Natural killer cell (primary cell): Measurements from ENCODE around the gene TMEM245. TPM values are rescaled to one million over a fixed set of nuclear protein-coding genes. Genes with fewer than 3 reads are reported as not detected.

ENCODE experiments used
- ATAC-seq, 3 donors: fragments of 150-1000 bp in 2 of 3; fragments of 200-7000 bp in 1 of 3; cut with Tn5 transposase; 1 replicate in 1 of 3; 2 replicates in 2 of 3; pipeline ENCODE4 v1.10.0; 2021; ENCODE audit warnings: mild to moderate bottlenecking in 2 of 3, moderate library complexity in 2 of 3
- DNase-seq, 2 donors: peaks; one replicate each; pipeline versions ENCODE4 v3.0.0 to v3.0.0-alpha.2; 2013 to 2021; ENCODE audit warnings: mixed read lengths in 1 of 2
- H3K27ac ChIP-seq: one replicate; pipeline ENCODE4 v1.5.1; 2013; ENCODE audit warnings: mild to moderate bottlenecking, low read length
- H3K27me3 ChIP-seq: one replicate; pipeline ENCODE4 v1.6.1; 2013; ENCODE audit warnings: low read length; ENCODE audit not compliant: control insufficient read depth, insufficient read depth
- H3K36me3 ChIP-seq: one replicate; pipeline ENCODE4 v1.6.1; 2013; ENCODE audit warnings: low read length; ENCODE audit not compliant: control insufficient read depth, insufficient read depth
- H3K4me1 ChIP-seq: one replicate; pipeline ENCODE4 v1.6.1; 2013; ENCODE audit warnings: low read length; ENCODE audit not compliant: control insufficient read depth, insufficient read depth
- H3K4me3 ChIP-seq: one replicate; pipeline ENCODE4 v1.5.1; 2013; ENCODE audit warnings: low read length
- H3K9me3 ChIP-seq: one replicate; pipeline ENCODE4 v1.6.1; 2013; ENCODE audit warnings: low read length; ENCODE audit not compliant: control insufficient read depth, insufficient read depth
- H3K27ac Mint-ChIP-seq, 2 donors: one replicate each; pipeline ENCODE4 v1.8.0; 2022; ENCODE audit warnings: mild to moderate bottlenecking in 2 of 2, mixed read lengths in 2 of 2, moderate library complexity in 1 of 2
- H3K27me3 Mint-ChIP-seq, 2 donors: one replicate each; pipeline ENCODE4 v1.8.0; 2022; ENCODE audit warnings: low read depth in 2 of 2, mixed read lengths in 2 of 2
- H3K36me3 Mint-ChIP-seq: one replicate; pipeline ENCODE4 v1.8.0; 2022; ENCODE audit warnings: mixed read lengths
- H3K4me1 Mint-ChIP-seq, 2 donors: one replicate each; pipeline ENCODE4 v1.8.0; 2022; ENCODE audit warnings: mixed read lengths in 2 of 2
- H3K4me3 Mint-ChIP-seq: one replicate; pipeline ENCODE4 v1.8.0; 2022; ENCODE audit warnings: mild to moderate bottlenecking, moderate library complexity, mixed read lengths
- H3K9me3 Mint-ChIP-seq, 2 donors: one replicate each; pipeline ENCODE4 v1.8.0; 2022; ENCODE audit warnings: mixed read lengths in 2 of 2
- WGBS: methylation state at CpG from one replicate; pipeline ENCODE4 v1.1.7; 2013; ENCODE audit warnings: missing lambda C conversion rate; ENCODE audit not compliant: insufficient coverage; 5-methylcytosine and 5-hydroxymethylcytosine counted together
- intact Hi-C: fragments of 100-400 bp; cut with micrococcal nuclease; formaldehyde crosslinking; loops from one replicate; pipeline ENCODE4 v1.14.2; 2022
- total RNA-seq, 4 donors: library from RNA; stranded (reverse); fragments of 120-200 nt in 1 of 4; gene quantifications; one replicate each; pipeline versions ENCODE4 v1.2.3 to v1.2.4, GENCODE V29; 2013 to 2022
- TF ChIP-seq, protein P1 (sequence below): fragments of 200-600 bp; IDR thresholded peaks from one replicate; pipeline ENCODE4 v1.8.0; 2022; ENCODE audit warnings: antibody characterized with exemption

TMEM245 gene
- total RNA-seq, 3 donors from 2014 or later (not counting 1 experiment from before 2014, with no cell fraction given): 14.5 to 22.5 (median 21.8) TPM

DNA sequence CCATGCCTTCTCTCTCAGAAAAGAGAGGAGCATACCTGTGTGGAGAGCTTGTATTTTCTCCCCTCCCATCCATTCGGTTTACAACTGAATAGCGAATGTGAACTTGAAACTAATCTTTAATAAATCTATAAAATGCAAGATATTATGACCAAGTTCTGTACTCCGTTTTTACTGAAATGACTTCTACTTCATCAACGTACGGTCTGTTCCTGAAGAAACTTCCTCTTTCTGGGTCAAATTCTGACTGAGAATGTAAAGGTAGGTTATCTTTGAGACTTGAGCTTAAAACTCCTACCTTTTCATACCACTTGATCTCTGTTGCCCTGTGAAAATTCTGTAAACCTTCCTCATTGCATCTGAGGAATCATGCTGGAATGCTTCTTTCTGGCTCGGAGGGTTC lies 102.3 kb downstream of the TMEM245 start:
- Mint-ChIP-seq H3K36me3 (peaks cover 9% of the 10 kb centered on the region), H3K27ac (no peak overlapping the region), H3K27me3 (no peaks in the 10 kb centered on the region), H3K4me3 (no peak overlapping the region), H3K9me3 (no peaks in the 10 kb centered on the region), H3K4me1 (peaks cover 1 to 10% of the 10 kb centered on the region in 2 donors)
- H3K9me3 ChIP-seq: no peaks in the 10 kb centered on the region
- no peak overlapping the region for H3K4me3 ChIP-seq
- DNase-seq: no peak
- H3K27me3 ChIP-seq: no peaks in the 10 kb centered on the region
- WGBS: 90% methylated on average over 1 of the region's 6 CpGs
- H3K27ac ChIP-seq: no peak overlapping the region
- intact Hi-C loops: no loop called here
- peaks cover 7% of the 10 kb centered on the region for H3K4me1 ChIP-seq
- TF ChIP-seq, protein P1, sequence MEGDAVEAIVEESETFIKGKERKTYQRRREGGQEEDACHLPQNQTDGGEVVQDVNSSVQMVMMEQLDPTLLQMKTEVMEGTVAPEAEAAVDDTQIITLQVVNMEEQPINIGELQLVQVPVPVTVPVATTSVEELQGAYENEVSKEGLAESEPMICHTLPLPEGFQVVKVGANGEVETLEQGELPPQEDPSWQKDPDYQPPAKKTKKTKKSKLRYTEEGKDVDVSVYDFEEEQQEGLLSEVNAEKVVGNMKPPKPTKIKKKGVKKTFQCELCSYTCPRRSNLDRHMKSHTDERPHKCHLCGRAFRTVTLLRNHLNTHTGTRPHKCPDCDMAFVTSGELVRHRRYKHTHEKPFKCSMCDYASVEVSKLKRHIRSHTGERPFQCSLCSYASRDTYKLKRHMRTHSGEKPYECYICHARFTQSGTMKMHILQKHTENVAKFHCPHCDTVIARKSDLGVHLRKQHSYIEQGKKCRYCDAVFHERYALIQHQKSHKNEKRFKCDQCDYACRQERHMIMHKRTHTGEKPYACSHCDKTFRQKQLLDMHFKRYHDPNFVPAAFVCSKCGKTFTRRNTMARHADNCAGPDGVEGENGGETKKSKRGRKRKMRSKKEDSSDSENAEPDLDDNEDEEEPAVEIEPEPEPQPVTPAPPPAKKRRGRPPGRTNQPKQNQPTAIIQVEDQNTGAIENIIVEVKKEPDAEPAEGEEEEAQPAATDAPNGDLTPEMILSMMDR: no peak
- H3K36me3 ChIP-seq: peaks cover 11% of the 10 kb centered on the region
- ATAC-seq: no peak

DNA sequence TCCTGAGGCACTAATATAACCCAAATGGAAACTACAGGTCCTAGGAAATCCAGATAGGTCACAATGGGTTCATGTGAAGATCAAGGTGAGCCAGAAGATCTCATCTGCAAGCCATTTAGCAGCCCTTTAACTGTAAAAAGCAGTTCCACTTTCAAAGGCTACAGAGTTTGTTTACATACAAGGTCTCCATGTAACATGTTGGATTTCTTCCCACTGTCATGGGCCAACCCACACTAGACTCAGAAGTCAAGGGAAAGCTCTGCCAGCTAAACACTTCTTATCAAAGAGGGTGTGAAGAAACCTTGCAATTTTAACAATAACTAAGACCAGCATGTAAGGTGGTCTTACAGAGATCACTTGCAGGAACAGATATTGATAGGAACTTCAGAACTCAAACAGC lies 102.7 kb downstream of the TMEM245 start:
- Mint-ChIP-seq H3K4me3 (no peak overlapping the region), H3K27ac (no peak overlapping the region), H3K27me3 (no peaks in the 10 kb centered on the region), H3K36me3 (peaks cover 9% of the 10 kb centered on the region), H3K4me1 (peaks cover 6 to 15% of the 10 kb centered on the region in 2 donors), H3K9me3 (no peaks in the 10 kb centered on the region)
- peaks cover 12% of the 10 kb centered on the region for H3K4me1 ChIP-seq
- no peaks in the 10 kb centered on the region for H3K27me3 ChIP-seq
- H3K27ac ChIP-seq: no peak overlapping the region
- DNase-seq: no peak
- H3K9me3 ChIP-seq: no peaks in the 10 kb centered on the region
- peaks cover 11% of the 10 kb centered on the region for H3K36me3 ChIP-seq
- intact Hi-C loops: no loop called here
- TF ChIP-seq, protein P1: no peak
- no peak overlapping the region for H3K4me3 ChIP-seq
- no peak for ATAC-seq

DNA sequence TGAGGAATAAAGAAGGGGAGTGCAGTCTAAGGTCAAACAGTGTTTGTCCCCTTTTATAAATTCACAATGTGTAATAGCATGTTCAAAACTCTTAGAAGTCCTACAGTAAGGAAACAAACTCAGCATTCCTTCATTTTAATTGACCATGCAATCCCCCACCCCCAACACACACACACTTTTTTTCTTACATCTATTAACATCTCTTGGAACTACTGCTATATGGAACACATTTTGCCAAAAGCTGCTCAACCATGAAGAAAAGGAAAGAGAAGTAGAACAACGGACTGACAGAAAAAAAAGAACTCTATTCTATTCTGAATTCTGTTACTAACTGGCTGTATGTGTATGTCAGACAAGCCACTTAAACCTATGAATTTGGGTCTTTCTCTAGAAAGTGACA lies 103.6 kb downstream of the TMEM245 start:
- DNase-seq (no peak), ATAC-seq (no peak)
- TF ChIP-seq, protein P1: no peak
- intact Hi-C loops: no loop called here
- no peak overlapping the region for H3K4me3 ChIP-seq
- no peaks in the 10 kb centered on the region for H3K9me3 ChIP-seq
- peaks cover 15 to 24% of the 10 kb centered on the region in 2 donors for H3K4me1 Mint-ChIP-seq
- H3K36me3 ChIP-seq: peaks cover 11% of the 10 kb centered on the region
- H3K36me3 Mint-ChIP-seq: peaks cover 9% of the 10 kb centered on the region
- peaks cover 15% of the 10 kb centered on the region for H3K4me1 ChIP-seq
- no CpG with 5 or more reads among the region's 1 CpG for WGBS
- no peak overlapping the region for H3K4me3 Mint-ChIP-seq
- H3K27ac ChIP-seq: no peak overlapping the region
- H3K27ac Mint-ChIP-seq: peak overlapping the region in 1 of 2 donors; percentile 16
- H3K27me3 ChIP-seq: no peaks in the 10 kb centered on the region
- H3K27me3 Mint-ChIP-seq: peaks cover 0 to 7% of the 10 kb centered on the region in 2 donors
- no peaks in the 10 kb centered on the region for H3K9me3 Mint-ChIP-seq

DNA sequence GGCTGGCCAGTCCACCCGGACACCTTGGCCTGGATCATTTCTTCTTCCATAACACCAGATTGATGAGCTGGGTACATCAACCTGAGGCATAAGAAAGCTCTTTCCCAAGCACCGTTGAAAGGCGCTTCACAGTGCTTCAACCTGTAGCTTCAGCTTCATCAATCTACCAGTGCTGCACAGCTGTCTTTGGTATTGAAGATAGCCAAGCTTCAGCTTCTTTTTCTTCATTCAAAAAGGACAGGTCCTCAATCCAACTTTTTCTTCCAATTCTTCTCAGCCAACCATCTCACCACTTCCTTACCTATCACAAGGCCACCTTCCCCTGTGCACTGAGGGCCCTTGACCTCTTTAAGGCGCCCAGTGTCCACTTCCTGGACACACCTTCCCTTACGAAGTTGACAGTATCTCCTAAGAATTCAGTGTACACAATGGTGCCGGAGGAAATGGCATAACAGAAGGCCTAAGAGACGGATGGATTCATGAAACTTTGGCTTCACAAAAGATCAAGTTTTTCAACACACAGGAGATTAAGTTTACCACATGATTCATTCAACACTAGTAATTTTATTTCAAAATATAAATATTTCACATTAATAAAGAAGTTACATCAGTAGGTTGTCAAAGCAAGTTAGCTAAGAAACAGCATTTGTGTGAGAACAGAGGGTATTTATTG lies 105.0 kb downstream of the TMEM245 start:
- H3K9me3 ChIP-seq: no peaks in the 10 kb centered on the region

More for the DNA sequence above, 105.0 kb downstream of the TMEM245 start:
- Mint-ChIP-seq H3K27ac (peak overlapping the region; percentile 84 to 90), H3K9me3 (no peaks in the 10 kb centered on the region), H3K4me3 (peak overlapping the region; percentile 59), H3K36me3 (peaks cover 7% of the 10 kb centered on the region), H3K4me1 (peaks cover 24 to 29% of the 10 kb centered on the region in 2 donors), H3K27me3 (peaks cover 0 to 7% of the 10 kb centered on the region in 2 donors)
- Histone ChIP-seq H3K4me1 (peaks cover 15% of the 10 kb centered on the region), H3K4me3 (no peak overlapping the region), H3K36me3 (peaks cover 6% of the 10 kb centered on the region), H3K27me3 (no peaks in the 10 kb centered on the region), H3K27ac (no peak overlapping the region)
- peak in 1 of 2 donors; percentile 34 for DNase-seq
- intact Hi-C loops: no loop called here
- TF ChIP-seq, protein P1: no peak
- no peak for ATAC-seq
- WGBS: 83% methylated on average over 7 of the region's 7 CpGs
